H9 (cell line): ENCODE results near the gene IQCK. TPM values are rescaled to one million over a fixed set of nuclear protein-coding genes. Genes with fewer than 3 reads are reported as not detected.

ENCODE experiments used
- DNase-seq: peaks from one replicate; pipeline ENCODE4 v3.0.0-alpha.2; 2017
- H2AFZ ChIP-seq: one replicate; pipeline ENCODE4 v1.6.1; 2013; ENCODE audit warnings: mild to moderate bottlenecking, low read length, control low read depth, moderate library complexity
- H2AK5ac ChIP-seq: 2 replicates; pipeline ENCODE4 v1.6.1; 2013; ENCODE audit warnings: low read length, control low read depth, mixed read lengths; ENCODE audit not compliant: insufficient read length
- H2BK120ac ChIP-seq: one replicate; pipeline ENCODE4 v1.6.1; 2013; ENCODE audit warnings: low read depth, mild to moderate bottlenecking, low read length, control low read depth, inconsistent platforms; ENCODE audit not compliant: poor library complexity, severe bottlenecking
- H2BK12ac ChIP-seq: 2 replicates; pipeline ENCODE4 v1.6.1; 2013; ENCODE audit warnings: low read length, control low read depth, mixed read lengths, low read depth; ENCODE audit not compliant: insufficient read length
- H2BK15ac ChIP-seq: 2 replicates; pipeline ENCODE4 v1.6.1; 2013; ENCODE audit warnings: low read depth, low read length, control low read depth
- H2BK20ac ChIP-seq: one replicate; pipeline ENCODE4 v1.6.1; 2013; ENCODE audit warnings: low read depth, mild to moderate bottlenecking, low read length, control low read depth, inconsistent platforms; ENCODE audit not compliant: poor library complexity, severe bottlenecking
- H2BK5ac ChIP-seq: 2 replicates; pipeline ENCODE4 v1.6.1; 2013; ENCODE audit warnings: low read length, control low read depth, mixed read lengths; ENCODE audit not compliant: insufficient read length
- H3K14ac ChIP-seq: 2 replicates; pipeline ENCODE4 v1.6.1; 2013; ENCODE audit warnings: low read length, control low read depth; ENCODE audit not compliant: insufficient read depth
- H3K18ac ChIP-seq: 2 replicates; pipeline ENCODE4 v1.6.1; 2013; ENCODE audit warnings: low read depth, mild to moderate bottlenecking, mixed read lengths, low read length, control low read depth; ENCODE audit not compliant: insufficient read length
- H3K23ac ChIP-seq: 2 replicates; pipeline ENCODE4 v1.6.1; 2013; ENCODE audit warnings: low read length, control low read depth, mixed read lengths, low read depth; ENCODE audit not compliant: insufficient read length
- H3K23me2 ChIP-seq: 2 replicates; pipeline ENCODE4 v1.6.1; 2013; ENCODE audit warnings: low read depth, mild to moderate bottlenecking, mixed read lengths, low read length, control low read depth; ENCODE audit not compliant: insufficient read length, poor library complexity, severe bottlenecking
- H3K27ac ChIP-seq: 2 replicates; pipeline ENCODE4 v1.5.1; 2013; ENCODE audit warnings: low read length, control low read depth, mixed read lengths, low read depth; ENCODE audit not compliant: insufficient read length
- H3K27me3 ChIP-seq: 2 replicates; pipeline ENCODE4 v1.6.1; 2013; ENCODE audit warnings: low read length, control low read depth, inconsistent platforms; ENCODE audit not compliant: insufficient read depth
- H3K4ac ChIP-seq: 2 replicates; pipeline ENCODE4 v1.6.1; 2013; ENCODE audit warnings: low read depth, mild to moderate bottlenecking, control low read depth, inconsistent platforms, low read length, moderate library complexity
- H3K4me1 ChIP-seq: 2 replicates; pipeline ENCODE4 v1.6.1; 2013; ENCODE audit warnings: low read length, control low read depth, inconsistent platforms; ENCODE audit not compliant: insufficient read depth
- H3K4me2 ChIP-seq: 2 replicates; pipeline ENCODE4 v1.6.1; 2013; ENCODE audit warnings: low read length, control low read depth, mixed read lengths; ENCODE audit not compliant: insufficient read length, insufficient read depth
- H3K56ac ChIP-seq: 2 replicates; pipeline ENCODE4 v1.6.1; 2013; ENCODE audit warnings: low read depth, mild to moderate bottlenecking, mixed read lengths, low read length, control low read depth; ENCODE audit not compliant: insufficient read length
- H3K79me1 ChIP-seq: 2 replicates; pipeline ENCODE4 v1.6.1; 2013; ENCODE audit warnings: low read depth, mild to moderate bottlenecking, moderate library complexity, low read length, control low read depth, inconsistent platforms; ENCODE audit not compliant: insufficient read depth, poor library complexity, severe bottlenecking
- H3K79me2 ChIP-seq: 2 replicates; pipeline ENCODE4 v1.6.1; 2013; ENCODE audit warnings: low read length, control low read depth, inconsistent platforms; ENCODE audit not compliant: insufficient read depth
- H3K9ac ChIP-seq: 2 replicates; pipeline ENCODE4 v1.6.1; 2013; ENCODE audit warnings: low read length, control low read depth, mixed read lengths; ENCODE audit not compliant: insufficient read length; ENCODE audit errors: extremely low read depth
- H3K9me3 ChIP-seq: one replicate; pipeline ENCODE4 v1.6.1; 2013; ENCODE audit warnings: low read depth, low read length, inconsistent platforms; ENCODE audit not compliant: control insufficient read depth
- H3T11ph ChIP-seq: one replicate; pipeline ENCODE4 v1.6.1; 2013; ENCODE audit warnings: mild to moderate bottlenecking, low read length, control low read depth, inconsistent platforms
- H4K20me1 ChIP-seq: one replicate; pipeline ENCODE4 v1.6.1; 2013; ENCODE audit not compliant: control insufficient read depth, insufficient read length, insufficient read depth
- H4K5ac ChIP-seq: 2 replicates; pipeline ENCODE4 v1.6.1; 2013; ENCODE audit warnings: low read depth, mild to moderate bottlenecking, mixed read lengths, low read length, control low read depth; ENCODE audit not compliant: insufficient read length
- H4K8ac ChIP-seq: replicated peaks from 2 replicates; pipeline ENCODE4 v1.6.1; 2013; ENCODE audit warnings: low read length, control low read depth, mixed read lengths, low read depth; ENCODE audit not compliant: insufficient read length
- H4K91ac ChIP-seq: 2 replicates; pipeline ENCODE4 v1.6.1; 2013; ENCODE audit warnings: low read depth, mild to moderate bottlenecking, moderate library complexity, mixed read lengths, low read length, control low read depth; ENCODE audit not compliant: insufficient read length
- H3K27ac Mint-ChIP-seq, 3 experiments: 2 replicates in 2 of 3; 3 replicates in 1 of 3; pipeline ENCODE4 v1.8.0; 2020 to 2021; ENCODE audit warnings: mixed read lengths in 3 of 3, mild to moderate bottlenecking in 1 of 3, moderate library complexity in 1 of 3
- H3K27me3 Mint-ChIP-seq: 2 replicates; pipeline ENCODE4 v1.8.0; 2021; ENCODE audit warnings: low read depth, mild to moderate bottlenecking, moderate library complexity, mixed read lengths
- H3K36me3 Mint-ChIP-seq, 3 experiments: 2 replicates in 2 of 3; 3 replicates in 1 of 3; pipeline ENCODE4 v1.8.0; 2020 to 2021; ENCODE audit warnings: low read depth in 3 of 3, mixed read lengths in 3 of 3; ENCODE audit not compliant: insufficient read depth in 1 of 3
- H3K4me1 Mint-ChIP-seq, 2 experiments: 2 replicates each; pipeline ENCODE4 v1.8.0; 2020; ENCODE audit warnings: mixed read lengths in 2 of 2
- H3K4me3 Mint-ChIP-seq, 2 experiments: 2 replicates in 1 of 2; 3 replicates in 1 of 2; pipeline ENCODE4 v1.8.0; 2020 to 2021; ENCODE audit warnings: mild to moderate bottlenecking in 2 of 2, mixed read lengths in 2 of 2, moderate library complexity in 1 of 2
- H3K9me3 Mint-ChIP-seq, 2 experiments: 2 replicates in 1 of 2; 3 replicates in 1 of 2; pipeline ENCODE4 v1.8.0; 2020; ENCODE audit warnings: mild to moderate bottlenecking in 2 of 2, mixed read lengths in 2 of 2, moderate library complexity in 1 of 2
- total RNA-seq: library from RNA; stranded (reverse); gene quantifications from 2 replicates; pipeline ENCODE4 v1.2.1, GENCODE V29; 2021
- TF ChIP-seq, protein P1 (sequence below): fragments of 200-600 bp; sonication (generic); conservative IDR thresholded peaks from 3 replicates; pipeline ENCODE4 v1.8.0; 2021; ENCODE audit warnings: antibody characterized with exemption, mild to moderate bottlenecking

Gene IQCK
- total RNA-seq, 1 experiment from 2014 or later: 9.0 TPM

DNA sequence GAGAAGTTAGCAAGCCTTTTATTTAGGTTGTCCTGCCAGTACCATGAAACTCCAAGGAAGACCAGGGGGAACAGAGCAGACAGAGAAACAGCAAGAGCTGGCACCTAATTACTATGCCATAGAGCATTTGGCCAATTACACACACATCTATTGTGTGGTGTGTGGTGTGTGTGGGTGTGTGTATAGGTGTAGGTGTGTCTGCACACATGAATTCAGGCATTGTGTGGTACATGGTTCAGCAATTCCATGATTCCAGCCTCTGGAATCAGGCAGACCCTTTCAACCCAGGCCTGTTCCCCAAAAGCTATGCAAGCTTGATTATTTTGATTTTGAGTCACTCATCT lies 25.7 kb downstream of the IQCK start:
- Histone ChIP-seq H3K9me3 (no peaks in the 10 kb centered on the region), H2AK5ac (no peak overlapping the region), H4K5ac (no peak overlapping the region), H2BK20ac (no peak overlapping the region), H3K56ac (no peak overlapping the region), H3K23ac (no peak overlapping the region), H3K9ac (no peak overlapping the region), H2BK12ac (no peak overlapping the region), H4K20me1 (no peaks in the 10 kb centered on the region), H3T11ph (no peak overlapping the region), H2BK120ac (no peak overlapping the region), H2AFZ (no peak overlapping the region), H3K27ac (no peak overlapping the region), H3K4me2 (no peak overlapping the region), H2BK15ac (no peak overlapping the region), H3K4ac (no peak overlapping the region), H3K18ac (no peak overlapping the region), H3K27me3 (no peaks in the 10 kb centered on the region), H3K23me2 (no peaks in the 10 kb centered on the region), H3K4me1 (no peaks in the 10 kb centered on the region), H4K8ac (no peak overlapping the region), H3K14ac (no peak overlapping the region), H4K91ac (no peak overlapping the region), H2BK5ac (no peak overlapping the region), H3K79me2 (no peaks in the 10 kb centered on the region), H3K79me1 (no peaks in the 10 kb centered on the region)
- TF ChIP-seq, protein P1, sequence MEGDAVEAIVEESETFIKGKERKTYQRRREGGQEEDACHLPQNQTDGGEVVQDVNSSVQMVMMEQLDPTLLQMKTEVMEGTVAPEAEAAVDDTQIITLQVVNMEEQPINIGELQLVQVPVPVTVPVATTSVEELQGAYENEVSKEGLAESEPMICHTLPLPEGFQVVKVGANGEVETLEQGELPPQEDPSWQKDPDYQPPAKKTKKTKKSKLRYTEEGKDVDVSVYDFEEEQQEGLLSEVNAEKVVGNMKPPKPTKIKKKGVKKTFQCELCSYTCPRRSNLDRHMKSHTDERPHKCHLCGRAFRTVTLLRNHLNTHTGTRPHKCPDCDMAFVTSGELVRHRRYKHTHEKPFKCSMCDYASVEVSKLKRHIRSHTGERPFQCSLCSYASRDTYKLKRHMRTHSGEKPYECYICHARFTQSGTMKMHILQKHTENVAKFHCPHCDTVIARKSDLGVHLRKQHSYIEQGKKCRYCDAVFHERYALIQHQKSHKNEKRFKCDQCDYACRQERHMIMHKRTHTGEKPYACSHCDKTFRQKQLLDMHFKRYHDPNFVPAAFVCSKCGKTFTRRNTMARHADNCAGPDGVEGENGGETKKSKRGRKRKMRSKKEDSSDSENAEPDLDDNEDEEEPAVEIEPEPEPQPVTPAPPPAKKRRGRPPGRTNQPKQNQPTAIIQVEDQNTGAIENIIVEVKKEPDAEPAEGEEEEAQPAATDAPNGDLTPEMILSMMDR: no peak
- H3K4me3 Mint-ChIP-seq: no peak overlapping the region
- no peaks in the 10 kb centered on the region for H3K9me3 Mint-ChIP-seq
- no peak overlapping the region for H3K27ac Mint-ChIP-seq
- DNase-seq: no peak
- H3K4me1 Mint-ChIP-seq: peaks cover 2 to 7% of the 10 kb centered on the region in 2 experiments; a peak in 2 of 4 replicates
- H3K27me3 Mint-ChIP-seq: no peaks in the 10 kb centered on the region
- H3K36me3 Mint-ChIP-seq: no peaks in the 10 kb centered on the region
